ENCODE data around the gene FAM193A. TPM values are rescaled to one million over a fixed set of nuclear protein-coding genes. Genes with fewer than 3 reads are reported as not detected.

Gene FAM193A
- total and polyA plus RNA-seq, 2 donors (not counting 1 experiment from before 2014, with no cell fraction given) = 16.0 to 62.7 TPM

GRCh38 chr4:2688697-2689096 is 152.2 kb downstream of the FAM193A start:
- CTCF ChIA-PET = interaction anchor here (2.0 kb wide), 1 partner anchor 16 kb away, joined by 10 read pairs; no protein-coding TSS in a partner anchor
- Histone ChIP-seq H3K27me3 (replicated peaks in 1 of 4; ENCODE audit: control extremely low read depth in 1 of 4, control insufficient read depth in 3 of 4, insufficient read depth in 4 of 4, low read length in 3 of 4) (no peaks in the 10 kb centered on the region), H3K4me1 (ENCODE audit: control insufficient read depth in 2 of 2, insufficient read depth in 2 of 2, low read length in 2 of 2) (peaks cover 35 to 36% of the 10 kb centered on the region in 2 donors), H3K36me3 (replicated peaks in 1 of 2; ENCODE audit: control extremely low read depth in 1 of 2, control insufficient read depth in 1 of 2, extremely low read depth in 1 of 2, insufficient read depth in 2 of 2, low read length in 1 of 2) (peaks cover 0 to 62% of the 10 kb centered on the region in 2 experiments), H3K79me2 (ENCODE audit: control insufficient read depth, insufficient read depth, low read length) (peaks cover 67% of the 10 kb centered on the region), H3K4me3 (ENCODE audit: control extremely low read depth in 1 of 5, extremely low read depth in 1 of 5, insufficient read depth in 1 of 5, low read depth in 2 of 5, low read length in 4 of 5) (no peak overlapping the region), H2AFZ (ENCODE audit: insufficient read depth, low read depth, low read length, poor library complexity, severe bottlenecking) (no peak overlapping the region), H3K9me3 (ENCODE audit: control extremely low read depth in 1 of 3, control insufficient read depth in 2 of 3, insufficient read depth in 1 of 3, low read length in 2 of 3) (no peaks in the 10 kb centered on the region), H4K20me1 (ENCODE audit: control insufficient read depth, insufficient read depth, low read length, poor library complexity, severe bottlenecking) (no peaks in the 10 kb centered on the region), H3K9ac (ENCODE audit: low read length) (no peak overlapping the region), H3K4me2 (replicated peaks; ENCODE audit: low read depth, low read length, poor library complexity, severe bottlenecking) (no peak overlapping the region), H3K27ac (ENCODE audit: low read length in 2 of 2) (peak overlapping the region in 1 of 2 donors; percentile 88)
- POLR2A ChIA-PET = interaction anchor here (0.5 to 0.6 kb wide), 2 partner anchors 271 to 1482 kb away, joined by 3 to 6 read pairs; no protein-coding TSS in a partner anchor
- DNase-seq (no peak), ATAC-seq (ENCODE audit: low read depth) (no peak)
- Mint-ChIP-seq H3K9me3 (ENCODE audit: insufficient read depth) (no peaks in the 10 kb centered on the region), H3K27ac (peak overlapping the region; percentile 83), H3K4me1 (peaks cover 49% of the 10 kb centered on the region), H3K4me3 (no peak overlapping the region), H3K27me3 (no peaks in the 10 kb centered on the region)
- intact Hi-C loops (cut with micrococcal nuclease) = no loop called here
- no peak for TF ChIP-seq EZH2 (IDR thresholded peaks at IDR 0.05; ENCODE audit: borderline replicate concordance, insufficient read depth, low read depth, low read length, poor library complexity, severe bottlenecking)
- TF ChIP-seq, protein P1, sequence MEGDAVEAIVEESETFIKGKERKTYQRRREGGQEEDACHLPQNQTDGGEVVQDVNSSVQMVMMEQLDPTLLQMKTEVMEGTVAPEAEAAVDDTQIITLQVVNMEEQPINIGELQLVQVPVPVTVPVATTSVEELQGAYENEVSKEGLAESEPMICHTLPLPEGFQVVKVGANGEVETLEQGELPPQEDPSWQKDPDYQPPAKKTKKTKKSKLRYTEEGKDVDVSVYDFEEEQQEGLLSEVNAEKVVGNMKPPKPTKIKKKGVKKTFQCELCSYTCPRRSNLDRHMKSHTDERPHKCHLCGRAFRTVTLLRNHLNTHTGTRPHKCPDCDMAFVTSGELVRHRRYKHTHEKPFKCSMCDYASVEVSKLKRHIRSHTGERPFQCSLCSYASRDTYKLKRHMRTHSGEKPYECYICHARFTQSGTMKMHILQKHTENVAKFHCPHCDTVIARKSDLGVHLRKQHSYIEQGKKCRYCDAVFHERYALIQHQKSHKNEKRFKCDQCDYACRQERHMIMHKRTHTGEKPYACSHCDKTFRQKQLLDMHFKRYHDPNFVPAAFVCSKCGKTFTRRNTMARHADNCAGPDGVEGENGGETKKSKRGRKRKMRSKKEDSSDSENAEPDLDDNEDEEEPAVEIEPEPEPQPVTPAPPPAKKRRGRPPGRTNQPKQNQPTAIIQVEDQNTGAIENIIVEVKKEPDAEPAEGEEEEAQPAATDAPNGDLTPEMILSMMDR (IDR thresholded peaks at IDR 0.05) = no peak
- 96% methylated on average over 2 of the region's 4 CpGs for WGBS (ENCODE audit: insufficient coverage)

DNA sequence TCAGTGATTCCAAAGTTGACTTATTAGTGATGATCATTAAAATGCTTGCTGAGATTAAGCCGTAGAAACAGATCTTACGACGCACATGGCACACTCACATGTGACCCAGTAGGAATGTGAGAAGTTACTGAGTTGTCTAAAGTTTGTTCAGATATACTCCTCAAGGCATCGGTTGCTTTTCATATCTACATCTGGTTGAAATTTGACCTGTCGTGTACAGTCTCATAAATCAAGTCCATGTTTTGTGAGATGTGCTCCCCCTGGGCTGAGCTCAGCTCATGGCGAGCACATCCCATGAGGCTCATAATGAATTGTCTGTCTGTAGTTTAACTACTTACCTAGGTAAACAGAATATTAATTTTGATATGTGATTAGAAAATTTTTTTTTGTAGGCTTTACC is 152.7 kb downstream of the FAM193A start:
- ChIA-PET CTCF (interaction anchor here (1.0 to 2.0 kb wide), 3 partner anchors 16 to 469 kb away, joined by 3 to 10 read pairs (median 4); no protein-coding TSS in a partner anchor), POLR2A (interaction anchor here (0.5 kb wide), 1 partner anchor 271 kb away, joined by 6 read pairs; no protein-coding TSS in a partner anchor)
- no peak overlapping the region for H3K9ac ChIP-seq (ENCODE audit: low read length)
- H3K4me2 ChIP-seq (replicated peaks; ENCODE audit: low read depth, low read length, poor library complexity, severe bottlenecking) = peak overlapping the region; percentile 59
- no peaks in the 10 kb centered on the region for H3K9me3 ChIP-seq (ENCODE audit: control extremely low read depth in 1 of 3, control insufficient read depth in 2 of 3, insufficient read depth in 1 of 3, low read length in 2 of 3)
- intact Hi-C loops (cut with micrococcal nuclease) = no loop called here
- Mint-ChIP-seq H3K4me3 (no peak overlapping the region), H3K9me3 (ENCODE audit: insufficient read depth) (no peaks in the 10 kb centered on the region), H3K27ac (peak overlapping the region; percentile 83), H3K27me3 (no peaks in the 10 kb centered on the region), H3K4me1 (peaks cover 52% of the 10 kb centered on the region)
- no peaks in the 10 kb centered on the region for H3K27me3 ChIP-seq (replicated peaks in 1 of 4; ENCODE audit: control extremely low read depth in 1 of 4, control insufficient read depth in 3 of 4, insufficient read depth in 4 of 4, low read length in 3 of 4)
- peak overlapping the region; percentile 77 to 88 for H3K27ac ChIP-seq (ENCODE audit: low read length in 2 of 2)
- peaks cover 0 to 61% of the 10 kb centered on the region in 2 experiments for H3K36me3 ChIP-seq (replicated peaks in 1 of 2; ENCODE audit: control extremely low read depth in 1 of 2, control insufficient read depth in 1 of 2, extremely low read depth in 1 of 2, insufficient read depth in 2 of 2, low read length in 1 of 2)
- H3K79me2 ChIP-seq (ENCODE audit: control insufficient read depth, insufficient read depth, low read length) = peaks cover 67% of the 10 kb centered on the region
- WGBS (ENCODE audit: insufficient coverage) = 100% methylated on average over 3 of the region's 6 CpGs
- H3K4me3 ChIP-seq (ENCODE audit: control extremely low read depth in 1 of 5, extremely low read depth in 1 of 5, insufficient read depth in 1 of 5, low read depth in 2 of 5, low read length in 4 of 5) = peak overlapping the region in 1 of 5 experiments; percentile 17
- no peak overlapping the region for H2AFZ ChIP-seq (ENCODE audit: insufficient read depth, low read depth, low read length, poor library complexity, severe bottlenecking)
- H4K20me1 ChIP-seq (ENCODE audit: control insufficient read depth, insufficient read depth, low read length, poor library complexity, severe bottlenecking) = no peaks in the 10 kb centered on the region
- ATAC-seq (ENCODE audit: low read depth) = no peak
- DNase-seq = no peak
- TF ChIP-seq, protein P1 (IDR thresholded peaks at IDR 0.05) = no peak
- no peak for TF ChIP-seq EZH2 (IDR thresholded peaks at IDR 0.05; ENCODE audit: borderline replicate concordance, insufficient read depth, low read depth, low read length, poor library complexity, severe bottlenecking)
- peaks cover 36 to 37% of the 10 kb centered on the region in 2 donors for H3K4me1 ChIP-seq (ENCODE audit: control insufficient read depth in 2 of 2, insufficient read depth in 2 of 2, low read length in 2 of 2)

Data from B cell (primary cell).